H1 (cell line): Measurements from ENCODE around the gene JOSD2. TPM values are rescaled to one million over a fixed set of nuclear protein-coding genes. Genes with fewer than 3 reads are reported as not detected.

Experiments used
- CTCF ChIA-PET: fragments of 300-600 bp; sonication (Branson Sonifier 250); formaldehyde crosslinking; loops from one replicate; lab custom pipeline; 2021; ENCODE audit not compliant: partially characterized antibody; lab: Charles Lee
- POLR2A ChIA-PET: fragments of 300-600 bp; sonication (Branson Sonifier 250); formaldehyde crosslinking; loops from one replicate; lab custom pipeline; 2021; ENCODE audit warnings: inconsistent platforms; ENCODE audit not compliant: partially characterized antibody; lab: Charles Lee
- DNase-seq, 2 experiments: peaks; one replicate each; pipeline versions ENCODE4 v3.0.0 to v3.0.0-alpha.2; 2010 to 2022; ENCODE audit warnings: low spot score in 2 of 2, low read depth in 1 of 2, mixed read lengths in 1 of 2
- FAIRE-seq: peaks from 2 replicates; lab custom pipeline; 2011; peaks lifted over from hg19 to GRCh38; lab: Jason Lieb, UNC
- H2AFZ ChIP-seq: 2 replicates; pipeline ENCODE4 v1.8.1; 2012; ENCODE audit warnings: low read length, inconsistent platforms
- H2AK5ac ChIP-seq: 2 replicates; pipeline ENCODE4 v1.6.1; 2013; ENCODE audit warnings: low read depth, low read length
- H2BK120ac ChIP-seq: replicated peaks from 2 replicates; pipeline ENCODE3; 2013; ENCODE audit warnings: low read depth, low read length, inconsistent platforms
- H2BK12ac ChIP-seq: 2 replicates; pipeline ENCODE4 v1.6.1; 2013; ENCODE audit warnings: low read depth, low read length
- H2BK15ac ChIP-seq: 2 replicates; pipeline ENCODE4 v1.6.1; 2013; ENCODE audit warnings: low read length
- H2BK20ac ChIP-seq: 2 replicates; pipeline ENCODE4 v1.6.1; 2013; ENCODE audit warnings: low read length
- H2BK5ac ChIP-seq: 2 replicates; pipeline ENCODE4 v1.6.1; 2013; ENCODE audit warnings: low read depth, low read length
- H3K14ac ChIP-seq: 2 replicates; pipeline ENCODE4 v1.6.1; 2013; ENCODE audit warnings: inconsistent platforms; ENCODE audit not compliant: insufficient read length
- H3K18ac ChIP-seq: 2 replicates; pipeline ENCODE4 v1.6.1; 2013; ENCODE audit warnings: low read length; ENCODE audit errors: extremely low read depth
- H3K23ac ChIP-seq: 2 replicates; pipeline ENCODE4 v1.6.1; 2013; ENCODE audit warnings: inconsistent platforms; ENCODE audit not compliant: insufficient read length
- H3K23me2 ChIP-seq: 2 replicates; pipeline ENCODE4 v1.6.1; 2013; ENCODE audit warnings: low read depth, low read length
- H3K27ac ChIP-seq: 2 replicates; pipeline ENCODE4 v1.6.1; 2011; ENCODE audit warnings: low read depth, low read length, inconsistent platforms
- H3K27me3 ChIP-seq, 4 experiments: replicated peaks in 1 of 4; 1 replicate in 1 of 4; 2 replicates in 3 of 4; pipeline versions ENCODE4 v1.6.1 to v1.8.1; 2011 to 2013; ENCODE audit warnings: low read length in 3 of 4, mild to moderate bottlenecking in 3 of 4, inconsistent platforms in 2 of 4, mixed read lengths in 2 of 4, moderate library complexity in 1 of 4; ENCODE audit not compliant: control insufficient read depth in 3 of 4, insufficient read depth in 3 of 4; ENCODE audit errors: extremely low read depth in 1 of 4
- H3K36me3 ChIP-seq, 4 experiments: 2 replicates each; pipeline versions ENCODE4 v1.6.1 to v1.8.1; 2011 to 2013; ENCODE audit warnings: mild to moderate bottlenecking in 4 of 4, low read length in 3 of 4, moderate library complexity in 2 of 4, control low read depth in 1 of 4, inconsistent platforms in 1 of 4; ENCODE audit not compliant: insufficient read depth in 4 of 4, control insufficient read depth in 2 of 4
- H3K4ac ChIP-seq: replicated peaks from 2 replicates; pipeline ENCODE3; 2013; ENCODE audit warnings: low read length, low read depth, mixed read lengths, inconsistent platforms; ENCODE audit not compliant: insufficient read length
- H3K4me1 ChIP-seq, 4 experiments: replicated peaks in 1 of 4; 1 replicate in 1 of 4; 2 replicates in 3 of 4; pipeline versions ENCODE4 v1.6.1 to v1.8.1; 2011 to 2013; ENCODE audit warnings: low read length in 3 of 4, inconsistent platforms in 2 of 4, mixed read lengths in 1 of 4; ENCODE audit not compliant: insufficient read depth in 4 of 4, control insufficient read depth in 3 of 4
- H3K4me2 ChIP-seq, 2 experiments: 2 replicates each; pipeline versions ENCODE4 v1.6.1 to v1.8.1; 2011 to 2013; ENCODE audit warnings: low read depth in 2 of 2, low read length in 2 of 2, control low read depth in 1 of 2, inconsistent platforms in 1 of 2, mild to moderate bottlenecking in 1 of 2; ENCODE audit not compliant: insufficient read depth in 1 of 2
- H3K4me3 ChIP-seq, 4 experiments: fragments of 200-600, 300-600 bp in 1 of 4; sonication (generic), shearing (Covaris generic), sonication (Bioruptor Twin) in 1 of 4; 2 replicates each; pipeline versions ENCODE4 v1.5.1 to v1.8.1; 2011 to 2016; ENCODE audit warnings: low read length in 4 of 4, low read depth in 3 of 4, control low read depth in 2 of 4, inconsistent platforms in 2 of 4, mild to moderate bottlenecking in 2 of 4, mixed read lengths in 1 of 4, moderate library complexity in 1 of 4; ENCODE audit not compliant: insufficient read depth in 2 of 4; ENCODE audit errors: extremely low read depth in 1 of 4
- H3K56ac ChIP-seq: replicated peaks from 2 replicates; pipeline ENCODE3; 2013; ENCODE audit warnings: low read depth, mild to moderate bottlenecking, mixed read lengths, low read length, inconsistent platforms; ENCODE audit not compliant: insufficient read length
- H3K79me1 ChIP-seq: 2 replicates; pipeline ENCODE4 v1.6.1; 2013; ENCODE audit warnings: low read depth, low read length, control low read depth
- H3K79me2 ChIP-seq, 2 experiments: 2 replicates each; pipeline versions ENCODE4 v1.6.1 to v1.8.1; 2012 to 2013; ENCODE audit warnings: low read length in 2 of 2, mild to moderate bottlenecking in 2 of 2, inconsistent platforms in 1 of 2; ENCODE audit not compliant: insufficient read depth in 2 of 2, control insufficient read depth in 1 of 2
- H3K9ac ChIP-seq, 4 experiments: replicated peaks in 1 of 4; 1 replicate in 1 of 4; 2 replicates in 3 of 4; pipeline versions ENCODE4 v1.6.1 to v1.8.1; 2011 to 2013; ENCODE audit warnings: low read depth in 3 of 4, low read length in 3 of 4, control low read depth in 2 of 4, mild to moderate bottlenecking in 2 of 4, moderate library complexity in 2 of 4, inconsistent platforms in 1 of 4; ENCODE audit errors: extremely low read depth in 1 of 4
- H3K9me3 ChIP-seq, 2 experiments: 2 replicates each; pipeline versions ENCODE4 v1.6.1 to v1.8.1; 2012 to 2013; ENCODE audit warnings: mild to moderate bottlenecking in 2 of 2, moderate library complexity in 2 of 2, control low read depth in 1 of 2, inconsistent platforms in 1 of 2, low read depth in 1 of 2, low read length in 1 of 2, mixed read lengths in 1 of 2; ENCODE audit not compliant: insufficient read depth in 2 of 2
- H4K20me1 ChIP-seq, 2 experiments: replicated peaks in 1 of 2; 2 replicates each; pipeline versions ENCODE3 to v1.8.1; 2011 to 2013; ENCODE audit warnings: inconsistent platforms in 2 of 2, low read length in 2 of 2, mild to moderate bottlenecking in 1 of 2; ENCODE audit not compliant: insufficient read depth in 2 of 2, control insufficient read depth in 1 of 2
- H4K5ac ChIP-seq: 2 replicates; pipeline ENCODE4 v1.6.1; 2013; ENCODE audit warnings: low read length, low read depth, mixed read lengths, inconsistent platforms; ENCODE audit not compliant: insufficient read length
- H4K8ac ChIP-seq: 2 replicates; pipeline ENCODE4 v1.8.0; 2013; ENCODE audit warnings: mild to moderate bottlenecking, moderate library complexity, low read length, inconsistent platforms; ENCODE audit not compliant: insufficient read depth; ENCODE audit errors: extremely low read depth
- H4K91ac ChIP-seq: replicated peaks from 2 replicates; pipeline ENCODE3; 2013; ENCODE audit warnings: low read length, mixed read lengths, inconsistent platforms; ENCODE audit not compliant: insufficient read length
- EP300 ChIP-seq, 2 experiments: IDR thresholded peaks; 1 replicate in 1 of 2; 2 replicates in 1 of 2; pipeline ENCODE4 v1.6.1; 2011 to 2012; ENCODE audit warnings: low read depth in 2 of 2, low read length in 2 of 2, mild to moderate bottlenecking in 2 of 2, borderline replicate concordance in 1 of 2, inconsistent platforms in 1 of 2, moderate library complexity in 1 of 2
- HDAC2 ChIP-seq, 2 experiments: fragments of 300-600 bp in 1 of 2; sonication (generic) in 1 of 2; IDR thresholded peaks; 2 replicates each; pipeline ENCODE4 v1.6.1; 2011 to 2012; ENCODE audit warnings: low read depth in 2 of 2, low read length in 2 of 2, mild to moderate bottlenecking in 2 of 2, moderate library complexity in 2 of 2, borderline replicate concordance in 1 of 2, inconsistent platforms in 1 of 2
- KDM5A ChIP-seq: fragments of 200-600 bp; IDR thresholded peaks from 2 replicates; pipeline ENCODE4 v1.7.1; 2012; ENCODE audit warnings: mild to moderate bottlenecking, low read length, inconsistent platforms, mixed read lengths
- PHF8 ChIP-seq: fragments of 200-600 bp; sonication (generic); conservative IDR thresholded peaks from 2 replicates; pipeline ENCODE4 v1.7.1; 2012; ENCODE audit warnings: low read depth, mild to moderate bottlenecking, inconsistent platforms, low read length, moderate library complexity
- SIX5 ChIP-seq: IDR thresholded peaks from 2 replicates; pipeline ENCODE4 v1.6.1; 2011; ENCODE audit warnings: mild to moderate bottlenecking, low read depth, low read length
- SRF ChIP-seq: IDR thresholded peaks from 2 replicates; pipeline ENCODE4 v1.6.1; 2011; ENCODE audit warnings: mild to moderate bottlenecking, low read depth, low read length, moderate library complexity
- TAF1 ChIP-seq: IDR thresholded peaks from 2 replicates; pipeline ENCODE4 v1.6.1; 2011; ENCODE audit warnings: mild to moderate bottlenecking, low read depth, low read length
- ZNF274 ChIP-seq: IDR thresholded peaks from 2 replicates; pipeline ENCODE4 v1.7.0; 2012; ENCODE audit warnings: low read length, borderline replicate concordance; ENCODE audit errors: extremely low read depth
- WGBS, 2 experiments: shearing (Covaris generic) in 1 of 2; methylation state at CpG; one replicate each; pipeline versions ENCODE4 v1.1.6 to v1.1.7; 2013 to 2015; ENCODE audit warnings: low lambda C conversion rate in 2 of 2, mixed read lengths in 2 of 2, inconsistent platforms in 1 of 2, low coverage in 1 of 2, missing lambda C conversion rate in 1 of 2; ENCODE audit not compliant: insufficient replicate concordance in 2 of 2, insufficient coverage in 1 of 2, insufficient read length in 1 of 2; ENCODE audit errors: extremely low coverage in 1 of 2, missing lambda C conversion rate in 1 of 2; 5-methylcytosine and 5-hydroxymethylcytosine counted together
- polyA plus RNA-seq, 7 experiments: library from polyadenylated mRNA; depleted of rRNA in 3 of 7; stranded (reverse) in 5 of 7; unstranded in 2 of 7; fragments of >200 nt in 5 of 7; fragments of 200-250 nt in 2 of 7; gene quantifications; 1 replicate in 5 of 7; 2 replicates in 1 of 7; 4 replicates in 1 of 7; pipeline versions ENCODE4 v1.2.1 to v1.2.3, GENCODE V29; 2011 to 2013; ENCODE audit warnings: missing spikeins in 2 of 7, mixed read lengths in 2 of 7
- total RNA-seq: library from RNA; stranded (reverse); fragmentation: NEBNext Ultra II Directional; extraction: Animal tissue kit (Norgen Biotek cat#: 25700); gene quantifications from 2 replicates; pipeline ENCODE4 v1.2.1, GENCODE V29; 2021
- TF ChIP-seq, protein P1 (sequence below): IDR thresholded peaks from 2 replicates; pipeline ENCODE4 v1.6.1; 2011; ENCODE audit warnings: low read length, improper control_type of control experiment

The JOSD2 gene
- total and polyA plus RNA-seq, 2 of the 8 experiments (the other 6 are each of a cell fraction or from before 2014, with no cell fraction given), result 1.9 to 6.6 TPM

DNA sequence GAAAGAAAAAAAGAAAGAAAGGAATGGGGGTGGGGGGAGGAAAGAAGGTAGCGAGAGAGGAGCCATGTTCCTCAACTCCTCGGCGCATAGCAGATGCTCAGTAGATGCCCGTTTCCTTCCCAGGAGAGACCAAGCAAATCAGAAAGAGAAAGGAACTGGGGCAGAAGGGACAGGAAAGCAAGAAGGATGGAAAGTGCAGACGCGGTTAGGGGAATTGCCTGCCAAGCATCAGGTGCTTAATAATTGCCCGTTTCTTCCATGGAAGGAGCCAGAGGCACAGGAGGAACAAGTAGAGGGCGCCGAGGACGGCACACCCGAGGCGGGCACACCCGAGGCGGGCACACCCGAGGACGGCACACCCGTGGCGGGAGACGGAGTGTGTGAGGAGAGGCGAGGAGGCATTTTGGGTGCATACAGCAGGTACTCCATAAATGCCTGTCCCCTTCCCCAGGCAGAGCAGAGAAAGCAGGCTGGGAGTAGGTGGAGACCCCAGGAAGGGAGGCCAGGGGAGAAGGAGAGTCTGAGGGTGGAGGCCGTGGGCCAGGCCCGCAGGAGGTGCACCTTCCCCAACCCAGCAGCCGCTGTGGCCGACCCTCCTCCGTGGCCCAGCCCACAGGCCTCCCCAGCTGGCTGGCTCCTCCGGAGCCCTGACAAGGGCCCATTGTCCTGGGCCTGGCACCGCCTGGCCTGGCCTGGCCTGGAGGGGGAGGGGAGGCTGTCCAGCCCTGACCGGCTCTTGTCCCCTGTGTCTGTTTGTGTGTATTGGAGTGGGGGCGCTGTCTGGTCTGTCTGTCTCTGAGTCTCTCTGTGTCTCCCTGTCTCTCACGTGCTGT, 14.6 kb downstream of the JOSD2 start:
- Histone ChIP-seq H3K79me2 (no peaks in the 10 kb centered on the region), H3K79me1 (no peaks in the 10 kb centered on the region), H3K18ac (no peak overlapping the region), H3K14ac (no peak overlapping the region), H3K4ac (no peak overlapping the region), H3K36me3 (no peaks in the 10 kb centered on the region), H2BK12ac (peak overlapping the region; percentile 14; the same call in 1 of the 2 replicates), H2BK20ac (no peak overlapping the region), H4K5ac (no peak overlapping the region), H2AFZ (no peak overlapping the region), H3K4me3 (no peak overlapping the region), H3K23me2 (peaks cover 4% of the 10 kb centered on the region; the same call in 1 of the 2 replicates), H3K4me1 (peaks cover 0 to 13% (median 5%) of the 10 kb centered on the region in 4 experiments; a peak in 5 of 7 replicates), H4K20me1 (no peaks in the 10 kb centered on the region), H2BK5ac (no peak overlapping the region; the same call in 1 of the 2 replicates), H3K56ac (no peak overlapping the region), H3K9me3 (no peaks in the 10 kb centered on the region), H4K8ac (no peak overlapping the region), H2AK5ac (no peak overlapping the region), H3K4me2 (no peak overlapping the region), H4K91ac (no peak overlapping the region), H2BK120ac (no peak overlapping the region), H3K27ac (no peak overlapping the region), H3K23ac (no peak overlapping the region), H3K9ac (no peak overlapping the region), H2BK15ac (no peak overlapping the region), H3K27me3 (peaks cover 8 to 67% (median 62%) of the 10 kb centered on the region in 4 experiments)
- FAIRE-seq, result no peak
- no peak for DNase-seq
- POLR2A ChIA-PET, result interaction anchor here (1.0 to 1.9 kb wide), 3 partner anchors 8 to 19 kb away, joined by 3 to 5 read pairs (median 4); no protein-coding TSS in a partner anchor
- WGBS, 2 experiments, result 78% methylated on average over 27 of the region's 30 CpGs; no CpG with 5 or more reads in 1 of the 2 experiments
- CTCF ChIA-PET, result interaction anchor here (0.6 to 2.5 kb wide), 8 partner anchors 9 to 248 kb away, joined by 3 to 12 read pairs (median 4); no protein-coding TSS in a partner anchor
- no peak for TF ChIP-seq SIX5
- TF ChIP-seq, protein P1, sequence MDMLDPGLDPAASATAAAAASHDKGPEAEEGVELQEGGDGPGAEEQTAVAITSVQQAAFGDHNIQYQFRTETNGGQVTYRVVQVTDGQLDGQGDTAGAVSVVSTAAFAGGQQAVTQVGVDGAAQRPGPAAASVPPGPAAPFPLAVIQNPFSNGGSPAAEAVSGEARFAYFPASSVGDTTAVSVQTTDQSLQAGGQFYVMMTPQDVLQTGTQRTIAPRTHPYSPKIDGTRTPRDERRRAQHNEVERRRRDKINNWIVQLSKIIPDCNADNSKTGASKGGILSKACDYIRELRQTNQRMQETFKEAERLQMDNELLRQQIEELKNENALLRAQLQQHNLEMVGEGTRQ, result no peak
- TF ChIP-seq ZNF274, result no peak
- no peak for TF ChIP-seq EP300 (IDR thresholded peaks at IDR 0.05; ENCODE audit: borderline replicate concordance in 1 of 2, low read depth in 2 of 2, low read length in 2 of 2)
- no peak for TF ChIP-seq TAF1
- no peak for TF ChIP-seq PHF8
- TF ChIP-seq KDM5A, result no peak
- no peak for TF ChIP-seq HDAC2 (IDR thresholded peaks at IDR 0.05; ENCODE audit: borderline replicate concordance in 1 of 2, low read depth in 2 of 2, low read length in 2 of 2)
- TF ChIP-seq SRF, result no peak
